Measurements from ENCODE around the gene CCDC57. TPM values are rescaled to one million over a fixed set of nuclear protein-coding genes. Genes with fewer than 3 reads are reported as not detected.

CCDC57 gene
- total RNA-seq, 1 experiment from 2014 or later: 140 TPM

DNA sequence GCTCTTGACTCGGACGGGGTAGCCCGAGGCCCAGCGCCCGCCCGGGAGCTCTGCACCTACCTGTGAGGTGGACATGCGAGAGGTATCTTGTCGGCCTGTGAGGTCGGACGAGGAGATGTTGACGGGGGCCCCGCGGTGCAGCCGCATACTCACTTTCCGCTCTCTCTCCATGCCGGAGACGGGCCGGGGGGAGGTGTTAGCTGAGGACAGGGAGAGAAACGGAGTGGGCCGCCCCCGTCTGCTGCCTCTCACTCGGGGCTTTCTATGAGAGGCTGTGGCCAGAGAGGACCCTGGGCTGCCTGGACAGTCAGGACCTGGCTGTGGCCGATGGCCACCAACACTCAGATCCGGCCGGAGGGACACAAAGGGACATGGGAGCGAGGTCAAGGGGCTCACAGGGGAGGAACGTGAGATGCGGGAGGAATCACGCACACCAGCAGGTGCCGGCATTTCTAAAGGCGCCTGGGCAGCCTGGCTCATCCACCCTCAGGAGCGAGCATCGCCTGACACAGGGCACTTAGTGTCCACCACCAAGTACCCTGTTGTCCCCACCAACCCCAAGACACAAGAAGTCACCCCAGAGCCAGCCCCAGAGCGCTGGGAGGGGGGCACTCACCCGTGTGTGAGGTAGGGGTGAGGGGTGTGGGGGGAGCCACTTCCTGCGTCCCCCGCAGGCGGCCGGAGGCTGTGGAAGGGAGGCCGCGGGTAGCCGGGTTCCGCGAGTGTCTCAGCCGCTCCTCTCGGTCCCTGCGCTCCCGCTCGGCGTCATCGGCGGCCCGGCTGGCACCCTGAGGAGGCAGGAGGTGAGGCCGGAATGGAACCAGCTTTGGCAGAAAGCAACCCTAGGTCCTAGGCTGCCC, 36.4 kb upstream of the CCDC57 start:
- peaks cover 26% of the 10 kb centered on the region for H3K79me2 ChIP-seq (ENCODE audit: low read depth)
- H2AFZ ChIP-seq: no peak overlapping the region
- H3K27me3 ChIP-seq (ENCODE audit: insufficient read depth, low read depth): no peaks in the 10 kb centered on the region
- peaks cover 90% of the 10 kb centered on the region for H4K20me1 ChIP-seq (ENCODE audit: insufficient read depth)
- H3K36me3 ChIP-seq (ENCODE audit: low read depth): peaks cover 11% of the 10 kb centered on the region; the same call in 1 of the 2 replicates
- no peaks in the 10 kb centered on the region for H3K9me3 ChIP-seq (ENCODE audit: insufficient read depth, low read depth)
- no peak overlapping the region for H3K27ac ChIP-seq
- H3K4me1 ChIP-seq (replicated peaks; ENCODE audit: insufficient read depth): peaks cover 24% of the 10 kb centered on the region
- H3K4me2 ChIP-seq: no peak overlapping the region
- DNase-seq: no peak
- ChIA-PET POLR2A (ENCODE audit: unreplicated experiment) (no interaction called here), CTCF (interaction anchor here (0.6 kb wide), 1 partner anchor 27 kb away, joined by 5 read pairs; no protein-coding TSS in a partner anchor)
- H3K4me3 ChIP-seq: no peak overlapping the region
- H3K9me2 ChIP-seq (ENCODE audit: insufficient read depth): no peaks in the 10 kb centered on the region
- intact Hi-C loops (cut with micrococcal nuclease; ENCODE audit: unreplicated experiment): loop anchor here (5.0 to 10.0 kb wide), 2 partner anchors 83 to 214 kb away; partner anchors contain the start of genes DCXR, RAC3 and SECTM1
- peaks cover 59% of the 10 kb centered on the region for H3F3A ChIP-seq (ENCODE audit: insufficient read depth, low read depth)
- TF ChIP-seq, protein P1, sequence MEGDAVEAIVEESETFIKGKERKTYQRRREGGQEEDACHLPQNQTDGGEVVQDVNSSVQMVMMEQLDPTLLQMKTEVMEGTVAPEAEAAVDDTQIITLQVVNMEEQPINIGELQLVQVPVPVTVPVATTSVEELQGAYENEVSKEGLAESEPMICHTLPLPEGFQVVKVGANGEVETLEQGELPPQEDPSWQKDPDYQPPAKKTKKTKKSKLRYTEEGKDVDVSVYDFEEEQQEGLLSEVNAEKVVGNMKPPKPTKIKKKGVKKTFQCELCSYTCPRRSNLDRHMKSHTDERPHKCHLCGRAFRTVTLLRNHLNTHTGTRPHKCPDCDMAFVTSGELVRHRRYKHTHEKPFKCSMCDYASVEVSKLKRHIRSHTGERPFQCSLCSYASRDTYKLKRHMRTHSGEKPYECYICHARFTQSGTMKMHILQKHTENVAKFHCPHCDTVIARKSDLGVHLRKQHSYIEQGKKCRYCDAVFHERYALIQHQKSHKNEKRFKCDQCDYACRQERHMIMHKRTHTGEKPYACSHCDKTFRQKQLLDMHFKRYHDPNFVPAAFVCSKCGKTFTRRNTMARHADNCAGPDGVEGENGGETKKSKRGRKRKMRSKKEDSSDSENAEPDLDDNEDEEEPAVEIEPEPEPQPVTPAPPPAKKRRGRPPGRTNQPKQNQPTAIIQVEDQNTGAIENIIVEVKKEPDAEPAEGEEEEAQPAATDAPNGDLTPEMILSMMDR (conservative IDR thresholded peaks at IDR 0.05): no peak
- TF ChIP-seq EZH2 (IDR thresholded peaks at IDR 0.05; ENCODE audit: low read depth): no peak
- no TSS peak for BruUV-seq (replicated peaks)

GRCh38 chr17:82247856-82248671, 35.4 kb upstream of the CCDC57 start:
- Histone ChIP-seq H3K4me1 (replicated peaks; ENCODE audit: insufficient read depth) (peaks cover 24% of the 10 kb centered on the region), H3K9me2 (ENCODE audit: insufficient read depth) (no peaks in the 10 kb centered on the region), H3K4me2 (no peak overlapping the region), H3K36me3 (ENCODE audit: low read depth) (peaks cover 11% of the 10 kb centered on the region; the same call in 1 of the 2 replicates), H3K4me3 (no peak overlapping the region), H3K27me3 (ENCODE audit: insufficient read depth, low read depth) (no peaks in the 10 kb centered on the region), H3K79me2 (ENCODE audit: low read depth) (peaks cover 24% of the 10 kb centered on the region), H4K20me1 (ENCODE audit: insufficient read depth) (peaks cover 95% of the 10 kb centered on the region), H2AFZ (no peak overlapping the region), H3F3A (ENCODE audit: insufficient read depth, low read depth) (peaks cover 69% of the 10 kb centered on the region), H3K27ac (peak overlapping the region; percentile 75), H3K9me3 (ENCODE audit: insufficient read depth, low read depth) (no peaks in the 10 kb centered on the region)
- intact Hi-C loops (cut with micrococcal nuclease; ENCODE audit: unreplicated experiment): loop anchor here (2.0 to 10.0 kb wide), 3 partner anchors 45 to 213 kb away; partner anchors contain the start of genes DCXR, RAC3 and SECTM1
- CTCF ChIA-PET: no interaction called here
- POLR2A ChIA-PET (ENCODE audit: unreplicated experiment): no interaction called here
- DNase-seq: no peak
- TF ChIP-seq EZH2 (IDR thresholded peaks at IDR 0.05; ENCODE audit: low read depth): no peak
- TF ChIP-seq, protein P1 (conservative IDR thresholded peaks at IDR 0.05): no peak
- no TSS peak for BruUV-seq (replicated peaks)

GRCh38 chr17:82247182-82247823, 34.7 kb upstream of the CCDC57 start:
- CTCF ChIA-PET: interaction anchor here (0.7 kb wide), 1 partner anchor 41 kb away, joined by 3 read pairs; no protein-coding TSS in a partner anchor
- H3K4me2 ChIP-seq: peak overlapping the region; percentile 36
- peaks cover 95% of the 10 kb centered on the region for H4K20me1 ChIP-seq (ENCODE audit: insufficient read depth)
- H3K36me3 ChIP-seq (ENCODE audit: low read depth): peaks cover 11% of the 10 kb centered on the region; the same call in 1 of the 2 replicates
- H3K9me3 ChIP-seq (ENCODE audit: insufficient read depth, low read depth): no peaks in the 10 kb centered on the region
- peak overlapping the region; percentile 75 for H3K27ac ChIP-seq
- H3K4me1 ChIP-seq (replicated peaks; ENCODE audit: insufficient read depth): peaks cover 24% of the 10 kb centered on the region
- H3K27me3 ChIP-seq (ENCODE audit: insufficient read depth, low read depth): no peaks in the 10 kb centered on the region
- peaks cover 76% of the 10 kb centered on the region for H3F3A ChIP-seq (ENCODE audit: insufficient read depth, low read depth)
- H3K9me2 ChIP-seq (ENCODE audit: insufficient read depth): no peaks in the 10 kb centered on the region
- no TSS peak for BruUV-seq (replicated peaks)
- TF ChIP-seq, protein P1 (conservative IDR thresholded peaks at IDR 0.05): no peak
- TF ChIP-seq EZH2 (IDR thresholded peaks at IDR 0.05; ENCODE audit: low read depth): no peak
- DNase-seq: no peak
- no peak overlapping the region for H3K4me3 ChIP-seq
- POLR2A ChIA-PET (ENCODE audit: unreplicated experiment): interaction anchor here (0.5 to 0.6 kb wide), 3 partner anchors 45 to 90 kb away, joined by 3 to 6 read pairs (median 3); no protein-coding TSS in a partner anchor
- peaks cover 20% of the 10 kb centered on the region for H3K79me2 ChIP-seq (ENCODE audit: low read depth)
- intact Hi-C loops (cut with micrococcal nuclease; ENCODE audit: unreplicated experiment): loop anchor here (2.0 to 10.0 kb wide), 3 partner anchors 45 to 213 kb away; partner anchors contain the start of genes DCXR, RAC3 and SECTM1
- H2AFZ ChIP-seq: no peak overlapping the region

Data from PC-9 (cell line).